WERI-Rb-1 (cell line): ENCODE measurements around the gene UVRAG.
"Not testable (repeated sequence)": the region's sequence is repeated elsewhere in the genome, so short reads cannot be mapped to it uniquely, and the experiment has no call there.

Experiments used
- DNase-seq: peaks from one replicate; pipeline ENCODE4 v3.0.0-alpha.2; 2020
- H3K27ac ChIP-seq: fragments of 250-450 bp; sonication (Bioruptor Pico); 2 replicates; pipeline ENCODE4 v1.5.1; 2020; ENCODE audit warnings: mild to moderate bottlenecking, moderate library complexity
- H3K27me3 ChIP-seq: fragments of 250-450 bp; sonication (Bioruptor Pico); 2 replicates; pipeline ENCODE4 v1.5.1; 2021; ENCODE audit warnings: mild to moderate bottlenecking, low read depth, moderate library complexity; ENCODE audit not compliant: insufficient read depth, severe bottlenecking
- H3K36me3 ChIP-seq: fragments of 250-450 bp; sonication (Bioruptor Pico); 2 replicates; pipeline ENCODE4 v1.5.1; 2020; ENCODE audit warnings: mild to moderate bottlenecking, moderate library complexity
- H3K4me3 ChIP-seq: 2 replicates; pipeline ENCODE4 v1.5.1; 2011; ENCODE audit warnings: low read depth, mild to moderate bottlenecking, control low read depth, low read length
- H3K9me3 ChIP-seq: fragments of 250-450 bp; sonication (Bioruptor Pico); 2 replicates; pipeline ENCODE4 v1.5.1; 2021; ENCODE audit warnings: mild to moderate bottlenecking, moderate library complexity; ENCODE audit not compliant: severe bottlenecking
- TF ChIP-seq, protein P1 (sequence below): IDR thresholded peaks from 2 replicates; pipeline ENCODE4 v1.5.1; 2011; ENCODE audit warnings: low read depth, mild to moderate bottlenecking, control low read depth, inconsistent platforms, low read length

Gene UVRAG

DNA sequence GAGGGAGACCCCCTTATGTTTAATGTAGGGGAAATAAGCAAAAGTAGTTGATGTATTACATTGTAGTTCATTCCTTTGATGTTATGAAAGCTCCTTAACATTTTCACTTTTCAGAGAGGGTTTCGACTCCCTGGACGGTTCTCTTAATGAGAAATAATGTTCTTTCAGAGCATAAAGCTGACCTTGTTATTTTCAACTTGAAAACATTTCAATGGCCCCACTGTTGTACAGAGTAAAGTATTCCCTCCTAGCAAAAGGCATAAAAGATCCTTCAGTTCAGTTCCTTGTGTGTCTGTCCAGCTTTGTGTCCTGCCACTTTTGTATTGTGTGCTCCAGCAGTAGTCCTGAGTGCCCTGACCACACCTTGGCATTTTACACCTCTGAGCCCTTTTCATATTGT lies 63.9 kb downstream of the UVRAG start:
- DNase-seq: no peak
- Histone ChIP-seq H3K36me3 (no peaks in the 10 kb centered on the region; the same call in 1 of the 2 replicates), H3K9me3 (no peaks in the 10 kb centered on the region), H3K27ac (no peak overlapping the region), H3K4me3 (no peak overlapping the region), H3K27me3 (no peaks in the 10 kb centered on the region)
- TF ChIP-seq, protein P1, sequence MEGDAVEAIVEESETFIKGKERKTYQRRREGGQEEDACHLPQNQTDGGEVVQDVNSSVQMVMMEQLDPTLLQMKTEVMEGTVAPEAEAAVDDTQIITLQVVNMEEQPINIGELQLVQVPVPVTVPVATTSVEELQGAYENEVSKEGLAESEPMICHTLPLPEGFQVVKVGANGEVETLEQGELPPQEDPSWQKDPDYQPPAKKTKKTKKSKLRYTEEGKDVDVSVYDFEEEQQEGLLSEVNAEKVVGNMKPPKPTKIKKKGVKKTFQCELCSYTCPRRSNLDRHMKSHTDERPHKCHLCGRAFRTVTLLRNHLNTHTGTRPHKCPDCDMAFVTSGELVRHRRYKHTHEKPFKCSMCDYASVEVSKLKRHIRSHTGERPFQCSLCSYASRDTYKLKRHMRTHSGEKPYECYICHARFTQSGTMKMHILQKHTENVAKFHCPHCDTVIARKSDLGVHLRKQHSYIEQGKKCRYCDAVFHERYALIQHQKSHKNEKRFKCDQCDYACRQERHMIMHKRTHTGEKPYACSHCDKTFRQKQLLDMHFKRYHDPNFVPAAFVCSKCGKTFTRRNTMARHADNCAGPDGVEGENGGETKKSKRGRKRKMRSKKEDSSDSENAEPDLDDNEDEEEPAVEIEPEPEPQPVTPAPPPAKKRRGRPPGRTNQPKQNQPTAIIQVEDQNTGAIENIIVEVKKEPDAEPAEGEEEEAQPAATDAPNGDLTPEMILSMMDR: no peak

DNA sequence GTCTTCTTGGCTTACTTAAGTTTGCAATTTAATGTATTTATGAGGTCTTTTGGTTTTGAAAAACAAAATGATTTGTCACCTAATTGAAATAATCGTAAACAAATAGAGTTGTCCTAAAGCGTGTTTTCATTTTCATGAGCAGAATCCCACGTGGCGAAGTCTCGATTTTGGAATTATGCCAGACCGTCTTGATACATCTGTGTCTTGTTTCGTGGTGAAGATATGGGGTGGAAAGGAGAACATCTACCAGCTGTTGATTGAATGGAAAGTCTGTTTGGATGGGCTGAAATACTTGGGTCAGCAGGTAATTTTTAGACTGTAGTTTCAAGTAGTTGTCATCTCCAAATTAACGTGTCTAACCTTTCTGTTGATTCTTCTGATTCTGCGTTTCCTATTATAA lies 64.7 kb downstream of the UVRAG start:
- DNase-seq: no peak
- TF ChIP-seq, protein P1: no peak
- no peak overlapping the region for H3K4me3 ChIP-seq
- no peaks in the 10 kb centered on the region for H3K27me3 ChIP-seq
- no peaks in the 10 kb centered on the region for H3K9me3 ChIP-seq
- H3K36me3 ChIP-seq: no peaks in the 10 kb centered on the region; the same call in 1 of the 2 replicates
- H3K27ac ChIP-seq: no peak overlapping the region

DNA sequence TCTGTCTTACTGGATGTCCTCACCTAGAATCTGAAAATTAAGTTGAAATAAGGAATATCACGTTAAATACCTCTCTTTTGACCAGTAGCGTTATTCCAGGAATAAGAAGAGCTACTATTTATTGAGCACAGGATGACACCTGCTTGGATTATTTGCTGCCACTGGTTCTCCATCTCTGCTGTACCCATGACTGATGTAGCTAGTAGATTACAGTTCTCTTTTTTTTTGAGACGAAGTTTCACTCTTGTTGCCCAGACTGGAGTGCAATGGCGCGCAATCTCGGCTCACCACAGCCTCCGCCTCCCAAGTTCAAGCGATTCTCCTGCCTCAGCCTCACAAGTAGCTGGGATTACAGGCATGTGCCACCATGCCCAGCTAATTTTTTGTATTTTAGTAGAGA lies 65.3 kb downstream of the UVRAG start:
- not testable (repeated sequence) for H3K27me3 ChIP-seq, H3K36me3 ChIP-seq, H3K9me3 ChIP-seq, H3K4me3 ChIP-seq, DNase-seq, H3K27ac ChIP-seq

DNA sequence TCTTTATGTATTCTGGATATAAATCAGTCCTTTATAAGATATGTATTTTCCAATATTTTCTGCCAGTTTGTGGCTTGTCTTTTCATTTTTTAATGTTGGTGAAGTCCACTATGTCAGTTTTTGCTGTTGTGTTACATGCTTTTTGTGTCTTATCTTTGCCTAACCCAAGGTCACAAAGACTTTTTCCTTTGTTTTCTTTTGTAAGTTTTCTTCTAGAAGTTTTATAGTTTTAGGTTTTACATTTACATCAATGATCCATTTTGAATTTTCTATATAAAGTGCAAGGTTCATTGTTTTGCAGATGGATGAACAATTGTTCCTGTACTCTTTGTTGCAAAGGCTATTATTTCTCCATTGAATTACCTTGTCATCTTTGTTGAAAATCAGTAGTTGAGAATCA lies 69.3 kb downstream of the UVRAG start:
- DNase-seq: no peak
- H3K4me3 ChIP-seq: no peak overlapping the region
- no peaks in the 10 kb centered on the region for H3K9me3 ChIP-seq
- H3K36me3 ChIP-seq: no peaks in the 10 kb centered on the region; the same call in 1 of the 2 replicates
- no peak overlapping the region for H3K27ac ChIP-seq
- TF ChIP-seq, protein P1: no peak
- H3K27me3 ChIP-seq: no peaks in the 10 kb centered on the region

DNA sequence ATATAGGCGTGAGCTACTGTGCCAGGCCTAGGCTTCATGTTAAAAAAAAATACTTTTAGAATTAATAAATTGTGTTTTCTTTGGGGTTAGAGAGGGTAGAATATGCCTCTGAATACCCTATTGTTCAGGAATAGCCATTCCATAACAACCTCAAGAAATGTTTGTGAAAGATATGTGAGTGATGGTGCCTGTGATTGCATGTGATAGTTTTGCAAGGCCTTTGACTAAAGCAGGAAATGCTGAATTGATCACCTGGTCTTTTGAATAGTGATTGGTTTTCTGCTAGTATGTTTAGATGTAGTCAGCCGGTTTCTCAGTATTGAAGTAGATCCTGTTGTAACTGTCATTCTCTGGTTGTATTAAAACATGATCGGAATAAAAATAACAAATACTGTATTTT lies 73.4 kb downstream of the UVRAG start:
- Histone ChIP-seq H3K27ac (no peak overlapping the region), H3K4me3 (no peak overlapping the region), H3K9me3 (no peaks in the 10 kb centered on the region), H3K27me3 (no peaks in the 10 kb centered on the region), H3K36me3 (peaks cover 4% of the 10 kb centered on the region)
- TF ChIP-seq, protein P1: no peak
- DNase-seq: no peak

DNA sequence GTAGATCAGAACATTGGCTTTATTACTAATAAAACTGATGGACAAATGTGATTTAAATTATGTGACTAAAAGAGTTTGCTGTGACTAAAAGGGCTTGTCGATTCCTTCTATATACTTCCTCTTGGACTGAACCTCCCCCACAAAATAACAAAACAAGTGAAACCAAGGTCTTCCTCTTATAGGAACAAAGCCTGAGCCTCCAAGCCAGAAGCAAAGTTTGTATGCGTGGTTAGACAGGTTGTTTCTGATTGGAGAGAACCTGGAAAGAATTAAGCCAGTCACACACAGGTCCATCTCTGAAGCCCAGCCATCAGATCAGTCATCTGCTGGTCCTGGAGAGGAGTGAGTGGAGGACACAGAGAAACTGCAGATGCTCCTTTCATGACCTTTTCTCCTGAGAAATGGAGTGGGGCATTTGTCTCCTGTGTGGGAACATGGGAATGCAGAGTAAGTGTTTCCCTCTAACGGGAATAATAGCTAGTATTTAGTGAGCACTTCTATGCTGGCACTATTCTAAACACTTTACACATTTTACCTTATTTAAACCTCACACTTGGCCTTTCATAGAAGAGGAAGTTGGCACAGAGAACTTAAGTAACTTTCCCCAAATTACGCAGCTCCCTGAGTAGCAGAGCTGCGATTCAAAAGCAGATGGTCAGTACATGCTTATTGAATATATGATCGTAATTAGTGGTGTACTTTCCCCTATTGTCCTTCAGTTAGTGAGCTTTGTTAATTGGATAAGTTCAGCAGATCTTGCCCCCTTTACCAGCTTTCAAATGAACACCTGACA lies 77.1 kb downstream of the UVRAG start:
- H3K36me3 ChIP-seq: peaks cover 4% of the 10 kb centered on the region
- H3K9me3 ChIP-seq: no peaks in the 10 kb centered on the region
- H3K27ac ChIP-seq: no peak overlapping the region
- DNase-seq: no peak
- no peak overlapping the region for H3K4me3 ChIP-seq
- H3K27me3 ChIP-seq: no peaks in the 10 kb centered on the region
- TF ChIP-seq, protein P1: no peak
